K562 (cell line): ENCODE data around the gene GGT6. TPM values are rescaled to one million over a fixed set of nuclear protein-coding genes. Genes with fewer than 3 reads are reported as not detected.
A peak's percentile ranks its signal among the peaks of the same experiment; 100 is the strongest.

Experiments used
- ATAC-seq: fragments of 200-7000 bp; cut with Tn5 transposase; 3 replicates; pipeline ENCODE4 v1.9.1; 2020; ENCODE audit warnings: moderate library complexity
- BruUV-seq: library from RNA; stranded (reverse); fragments of 400-500 nt; replicated peaks from 2 replicates; lab custom pipeline; 2021; lab: Mats Ljungman, UMichigan
- CTCF ChIA-PET: fragments of 300-600 bp; formaldehyde crosslinking; extraction: SDS; loops from one replicate; lab custom pipeline; 2021; ENCODE audit warnings: low intra/inter-chr PET ratio; lab: Yijun Ruan, JAX
- POLR2A ChIA-PET: fragments of 300-600, 350-650 bp; sonication (Branson Sonifier 250); formaldehyde crosslinking; extraction: SDS; loops from one replicate; lab custom pipeline; 2021; ENCODE audit warnings: antibody characterized with exemption, inconsistent platforms; lab: Yijun Ruan, JAX
- DNase-seq, 4 experiments: peaks; one replicate each; pipeline versions ENCODE4 v3.0.0 to v3.0.0-alpha.2; 2011 to 2018; ENCODE audit warnings: low spot score in 3 of 4, mixed read lengths in 3 of 4; ENCODE audit errors: extremely low read depth in 1 of 4
- FAIRE-seq: peaks from 2 replicates; lab custom pipeline; 2011; peaks lifted over from hg19 to GRCh38; lab: Jason Lieb, UNC
- H2AFZ ChIP-seq: 2 replicates; pipeline ENCODE4 v1.6.0; 2011; ENCODE audit warnings: low read depth, low read length, control low read depth, inconsistent platforms
- H3K27ac ChIP-seq: fragments of 200-600 bp; 3 replicates; pipeline ENCODE4 v1.8.0; 2011; ENCODE audit warnings: low read depth, mild to moderate bottlenecking, control low read depth, inconsistent platforms, low read length, moderate library complexity, mixed read lengths; ENCODE audit errors: extremely low read depth
- H3K27me3 ChIP-seq, 2 experiments: fragments of 300-600 bp in 1 of 2; 2 replicates in 1 of 2; 3 replicates in 1 of 2; pipeline versions ENCODE4 v1.6.0 to v1.8.0; 2011; ENCODE audit warnings: inconsistent platforms in 2 of 2, low read length in 2 of 2, mild to moderate bottlenecking in 1 of 2, mixed read lengths in 1 of 2, moderate library complexity in 1 of 2; ENCODE audit not compliant: control insufficient read depth in 2 of 2, insufficient read depth in 2 of 2
- H3K36me3 ChIP-seq: fragments of 300-600 bp; 3 replicates; pipeline ENCODE4 v1.8.0; 2011; ENCODE audit warnings: mild to moderate bottlenecking, low read length, inconsistent platforms; ENCODE audit not compliant: control insufficient read depth, insufficient read depth
- H3K4me1 ChIP-seq, 2 experiments: fragments of 200-600 bp in 1 of 2; replicated peaks in 1 of 2; 2 replicates in 1 of 2; 3 replicates in 1 of 2; pipeline versions ENCODE4 v1.5.1 to v1.8.0; 2011; ENCODE audit warnings: inconsistent platforms in 2 of 2, low read length in 2 of 2, mild to moderate bottlenecking in 1 of 2, mixed read lengths in 1 of 2, moderate library complexity in 1 of 2; ENCODE audit not compliant: control insufficient read depth in 2 of 2, insufficient read depth in 2 of 2
- H3K4me2 ChIP-seq: 2 replicates; pipeline ENCODE4 v1.6.1; 2011; ENCODE audit warnings: low read length, control low read depth, inconsistent platforms, mixed read lengths; ENCODE audit not compliant: insufficient read depth
- H3K4me3 ChIP-seq: fragments of 200-600 bp; sonication (generic), shearing (Covaris generic); 2 replicates; pipeline ENCODE4 v1.5.1; 2016; ENCODE audit warnings: control low read depth, inconsistent platforms
- H3K79me2 ChIP-seq: fragments of 200-600 bp; 3 replicates; pipeline ENCODE4 v1.8.0; 2011; ENCODE audit warnings: low read length, inconsistent platforms; ENCODE audit not compliant: control insufficient read depth, insufficient read depth
- H3K9ac ChIP-seq, 2 experiments: 2 replicates each; pipeline versions ENCODE4 v1.6.0 to v1.6.1; 2011; ENCODE audit warnings: low read depth in 2 of 2, low read length in 2 of 2, control low read depth in 1 of 2, inconsistent platforms in 1 of 2, mild to moderate bottlenecking in 1 of 2, mixed read lengths in 1 of 2; ENCODE audit not compliant: insufficient read depth in 1 of 2
- H3K9me1 ChIP-seq: one replicate; pipeline ENCODE4 v1.6.0; 2011; ENCODE audit warnings: inconsistent platforms, mild to moderate bottlenecking, low read length, moderate library complexity; ENCODE audit not compliant: control insufficient read depth, insufficient read depth
- H3K9me3 ChIP-seq: replicated peaks from 2 replicates; pipeline ENCODE4 v1.5.1; 2011; ENCODE audit warnings: low read depth, low read length, inconsistent platforms; ENCODE audit not compliant: control insufficient read depth, insufficient read depth
- H4K20me1 ChIP-seq: replicated peaks from 2 replicates; pipeline ENCODE4 v1.6.1; 2011; ENCODE audit warnings: low read length, inconsistent platforms, mixed read lengths; ENCODE audit not compliant: control insufficient read depth, insufficient read depth
- IRF2 ChIP-seq: sonication (generic); formaldehyde crosslinking; IDR thresholded peaks from 2 replicates; pipeline ENCODE4 v1.8.1; 2022; ENCODE audit warnings: mild to moderate bottlenecking, missing genetic modification reagents
- OTX1 ChIP-seq: fragments of 450-650 bp; formaldehyde crosslinking; IDR thresholded peaks from 2 replicates; pipeline ENCODE4 v1.4.0; 2022; ENCODE audit warnings: mild to moderate bottlenecking
- PHB ChIP-seq: fragments of 250-450 bp; sonication (Bioruptor Pico); IDR thresholded peaks from 2 replicates; pipeline ENCODE4 v1.5.0; 2021
- POLR2G ChIP-seq: fragments of 200-400 bp; formaldehyde crosslinking; IDR thresholded peaks from 2 replicates; pipeline ENCODE4 v1.6.1; 2017; ENCODE audit warnings: low read depth, mild to moderate bottlenecking, antibody characterized with exemption, low read length, moderate library complexity
- RBFOX2 ChIP-seq: fragments of 200-400 bp; formaldehyde crosslinking; IDR thresholded peaks from 2 replicates; pipeline ENCODE4 v1.6.1; 2017; ENCODE audit warnings: low read depth, mild to moderate bottlenecking, low read length, moderate library complexity
- ZNF507 ChIP-seq: conservative IDR thresholded peaks from 2 replicates; pipeline ENCODE4 v1.6.1; 2017; ENCODE audit warnings: missing genetic modification characterization, missing compliant biosample characterization
- ZNF583 ChIP-seq: fragments of 250-450 bp; sonication (Bioruptor Pico); IDR thresholded peaks from 2 replicates; pipeline ENCODE4 v1.4.0; 2020
- WGBS: fragments of 100-300 bp; shearing (Covaris generic); methylation state at CpG from one replicate; pipeline ENCODE4 v1.1.6; 2016; ENCODE audit warnings: low coverage, mixed read lengths; ENCODE audit not compliant: insufficient coverage; ENCODE audit errors: missing lambda C conversion rate; 5-methylcytosine and 5-hydroxymethylcytosine counted together
- in situ Hi-C: fragments of 300-500 bp; cut with MboI; formaldehyde crosslinking; loops from 4 replicates; pipeline ENCODE4 v1.15.0; 2018; ENCODE audit warnings: inconsistent platforms, mixed read lengths
- intact Hi-C: fragments of 100-400 bp; cut with micrococcal nuclease; formaldehyde crosslinking; loops from 2 replicates; pipeline ENCODE4 v1.14.2; 2022
- polyA plus RNA-seq, 8 experiments: library from polyadenylated mRNA; depleted of rRNA in 4 of 8; stranded (reverse) in 5 of 8; unstranded in 3 of 8; fragments of >200 nt; fragmentation: Nextera tagmentation in 2 of 8; fragmentation: Illumina TruSeq in 1 of 8; extraction: Ambion mirVana in 2 of 8; extraction: Trizol in 1 of 8; gene quantifications; 2 replicates each; pipeline versions ENCODE4 v1.2.1 to v1.2.3, GENCODE V29; 2011 to 2014; ENCODE audit warnings: inconsistent platforms in 1 of 8, missing spikeins in 1 of 8
- total RNA-seq, 7 experiments: library from RNA; depleted of rRNA in 6 of 7; stranded (reverse); fragments of >200 nt in 6 of 7; fragmentation: Illumina TruSeq in 2 of 7; extraction: Trizol in 2 of 7; gene quantifications; 2 replicates each; pipeline versions ENCODE4 v1.2.1 to v1.2.3, GENCODE V29; 2011 to 2021; ENCODE audit warnings: low replicate concordance in 1 of 7
- TF ChIP-seq, protein P1 (sequence below): fragments of 450-650 bp; formaldehyde crosslinking; IDR thresholded peaks from 2 replicates; pipeline ENCODE4 v1.4.0; 2020; ENCODE audit warnings: mild to moderate bottlenecking, moderate library complexity
- TF ChIP-seq, protein P2 (sequence below), 2 experiments: fragments of 450-650 bp; formaldehyde crosslinking in 1 of 2; IDR thresholded peaks; 2 replicates each; pipeline versions ENCODE4 v1.4.0 to v1.6.1; 2014 to 2020; ENCODE audit warnings: mild to moderate bottlenecking in 2 of 2, borderline replicate concordance in 1 of 2, low read depth in 1 of 2

GGT6 gene
- total and polyA plus RNA-seq, 9 of the 15 experiments (the other 6 are each of a cell fraction or from before 2014, with no cell fraction given): 0.09 TPM; not detected in 8

DNA sequence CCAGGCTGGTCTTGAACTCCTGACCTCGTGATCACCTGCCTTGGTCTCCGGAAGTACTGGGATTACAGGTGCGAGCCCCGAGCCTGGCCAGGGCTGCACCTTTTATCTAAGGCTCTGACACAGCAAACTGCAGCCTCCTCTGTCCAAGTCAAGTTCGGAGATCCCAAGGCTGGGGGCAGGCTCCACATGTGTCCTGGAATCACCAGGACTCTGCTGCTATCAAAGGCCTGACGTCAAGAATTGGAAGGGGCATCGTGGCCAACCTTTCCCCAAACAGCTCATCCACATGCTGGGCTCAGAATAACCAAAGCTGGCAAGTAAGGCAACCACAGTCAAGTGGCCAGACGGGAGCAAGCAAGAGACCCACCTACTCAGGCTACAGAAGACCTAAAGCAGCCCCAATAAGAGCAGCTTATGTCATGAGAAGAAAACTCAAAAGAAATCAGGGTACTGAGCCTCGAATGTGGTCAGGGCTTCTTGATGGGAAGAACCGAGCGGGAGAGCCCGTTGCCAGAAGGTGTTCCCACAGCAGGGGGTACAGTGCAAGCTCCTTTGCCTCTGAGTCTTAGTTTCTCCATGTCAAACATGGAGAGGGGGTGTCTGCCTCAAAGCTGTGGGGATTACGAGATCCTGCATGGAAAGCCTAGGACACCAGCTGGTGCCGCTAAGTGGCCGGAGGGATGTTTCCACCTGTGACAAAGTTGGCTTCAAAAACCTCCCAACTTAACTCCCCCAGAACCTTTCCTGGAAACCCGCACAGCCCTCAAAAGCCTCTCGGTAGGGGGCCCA lies 13.1 kb downstream of the GGT6 start (continued):
- TF ChIP-seq OTX1: no peak
- TF ChIP-seq, protein P1, sequence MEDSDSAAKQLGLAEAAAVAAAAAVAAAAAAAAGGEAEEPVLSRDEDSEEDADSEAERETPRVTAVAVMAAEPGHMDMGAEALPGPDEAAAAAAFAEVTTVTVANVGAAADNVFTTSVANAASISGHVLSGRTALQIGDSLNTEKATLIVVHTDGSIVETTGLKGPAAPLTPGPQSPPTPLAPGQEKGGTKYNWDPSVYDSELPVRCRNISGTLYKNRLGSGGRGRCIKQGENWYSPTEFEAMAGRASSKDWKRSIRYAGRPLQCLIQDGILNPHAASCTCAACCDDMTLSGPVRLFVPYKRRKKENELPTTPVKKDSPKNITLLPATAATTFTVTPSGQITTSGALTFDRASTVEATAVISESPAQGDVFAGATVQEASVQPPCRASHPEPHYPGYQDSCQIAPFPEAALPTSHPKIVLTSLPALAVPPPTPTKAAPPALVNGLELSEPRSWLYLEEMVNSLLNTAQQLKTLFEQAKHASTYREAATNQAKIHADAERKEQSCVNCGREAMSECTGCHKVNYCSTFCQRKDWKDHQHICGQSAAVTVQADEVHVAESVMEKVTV (CRISPR knock-in tag): no peak
- no peak for TF ChIP-seq IRF2 (CRISPR knock-in tag)
- TF ChIP-seq, all 486 proteins: peak for 0

DNA sequence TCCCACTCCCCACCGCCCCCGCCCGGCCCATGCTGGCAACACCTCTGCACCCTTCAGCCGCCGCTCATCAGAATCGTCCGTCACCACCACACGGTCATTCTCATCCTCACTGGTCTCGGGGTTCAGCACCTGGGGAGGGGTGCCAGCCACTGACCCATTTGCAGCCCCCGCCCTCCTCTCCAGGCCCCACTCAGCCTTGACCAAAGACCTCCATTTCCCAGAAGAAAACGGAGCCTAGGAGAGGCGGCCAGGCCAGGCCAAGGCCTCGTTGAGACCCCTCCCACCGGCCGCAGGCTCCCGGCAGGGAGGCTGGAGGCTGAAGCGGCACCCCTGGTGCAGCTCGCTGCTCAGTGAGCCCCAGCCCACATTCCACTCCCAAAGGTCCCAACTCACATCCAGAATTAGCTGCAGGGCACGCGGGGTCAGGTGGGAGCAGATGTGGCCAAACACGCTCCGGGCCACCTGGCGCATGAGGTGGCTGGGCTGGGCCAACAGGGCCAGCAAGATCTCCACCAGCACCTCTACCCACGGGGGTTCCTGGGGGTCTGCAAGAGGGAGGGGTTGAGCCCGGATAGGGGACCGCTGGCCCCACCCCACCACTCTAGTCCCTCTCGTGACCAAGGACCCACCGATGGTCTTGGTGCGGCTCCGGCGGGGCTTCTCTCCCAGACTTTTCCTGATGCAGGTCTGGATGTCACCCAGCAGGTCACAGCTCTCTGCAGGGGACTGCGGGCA lies 15.0 kb downstream of the GGT6 start:
- no peak for FAIRE-seq
- 83% methylated on average over 15 of the region's 32 CpGs for WGBS
- Histone ChIP-seq H3K9me1 (no peaks in the 10 kb centered on the region), H2AFZ (no peak overlapping the region), H3K27me3 (no peaks in the 10 kb centered on the region), H3K9ac (peak overlapping the region in 1 of 2 experiments; percentile 9; a peak in 1 of 4 replicates), H3K4me2 (no peak overlapping the region), H3K4me1 (peaks cover 0 to 59% of the 10 kb centered on the region in 2 experiments; a peak in 2 of 5 replicates), H3K4me3 (no peak overlapping the region), H3K27ac (no peak overlapping the region), H3K36me3 (peaks cover 90% of the 10 kb centered on the region; the same call in 2 of the 3 replicates), H3K79me2 (no peaks in the 10 kb centered on the region), H3K9me3 (no peaks in the 10 kb centered on the region), H4K20me1 (no peaks in the 10 kb centered on the region)
- no TSS peak for BruUV-seq
- no peak for DNase-seq
- CTCF ChIA-PET: no interaction called here
- POLR2A ChIA-PET: no interaction called here
- in situ Hi-C loops (no loop called here), intact Hi-C loops (no loop called here)
- ATAC-seq: no peak
- TF ChIP-seq RBFOX2 (peak; percentile 63), PHB (CRISPR knock-in tag) (no peak), POLR2G (peak; percentile 62), ZNF507 (tag) (no peak), ZNF583 (CRISPR knock-in tag) (no peak)
- TF ChIP-seq, protein P2, sequence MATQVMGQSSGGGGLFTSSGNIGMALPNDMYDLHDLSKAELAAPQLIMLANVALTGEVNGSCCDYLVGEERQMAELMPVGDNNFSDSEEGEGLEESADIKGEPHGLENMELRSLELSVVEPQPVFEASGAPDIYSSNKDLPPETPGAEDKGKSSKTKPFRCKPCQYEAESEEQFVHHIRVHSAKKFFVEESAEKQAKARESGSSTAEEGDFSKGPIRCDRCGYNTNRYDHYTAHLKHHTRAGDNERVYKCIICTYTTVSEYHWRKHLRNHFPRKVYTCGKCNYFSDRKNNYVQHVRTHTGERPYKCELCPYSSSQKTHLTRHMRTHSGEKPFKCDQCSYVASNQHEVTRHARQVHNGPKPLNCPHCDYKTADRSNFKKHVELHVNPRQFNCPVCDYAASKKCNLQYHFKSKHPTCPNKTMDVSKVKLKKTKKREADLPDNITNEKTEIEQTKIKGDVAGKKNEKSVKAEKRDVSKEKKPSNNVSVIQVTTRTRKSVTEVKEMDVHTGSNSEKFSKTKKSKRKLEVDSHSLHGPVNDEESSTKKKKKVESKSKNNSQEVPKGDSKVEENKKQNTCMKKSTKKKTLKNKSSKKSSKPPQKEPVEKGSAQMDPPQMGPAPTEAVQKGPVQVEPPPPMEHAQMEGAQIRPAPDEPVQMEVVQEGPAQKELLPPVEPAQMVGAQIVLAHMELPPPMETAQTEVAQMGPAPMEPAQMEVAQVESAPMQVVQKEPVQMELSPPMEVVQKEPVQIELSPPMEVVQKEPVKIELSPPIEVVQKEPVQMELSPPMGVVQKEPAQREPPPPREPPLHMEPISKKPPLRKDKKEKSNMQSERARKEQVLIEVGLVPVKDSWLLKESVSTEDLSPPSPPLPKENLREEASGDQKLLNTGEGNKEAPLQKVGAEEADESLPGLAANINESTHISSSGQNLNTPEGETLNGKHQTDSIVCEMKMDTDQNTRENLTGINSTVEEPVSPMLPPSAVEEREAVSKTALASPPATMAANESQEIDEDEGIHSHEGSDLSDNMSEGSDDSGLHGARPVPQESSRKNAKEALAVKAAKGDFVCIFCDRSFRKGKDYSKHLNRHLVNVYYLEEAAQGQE (IDR thresholded peaks at IDR 0.05; ENCODE audit: borderline replicate concordance): no peak
- TF ChIP-seq, protein P2 (CRISPR knock-in tag; IDR thresholded peaks at IDR 0.05; ENCODE audit: low read depth): no peak
